GM12878 (cell line): ENCODE data around the gene PRR16. TPM values are rescaled to one million over a fixed set of nuclear protein-coding genes. Genes with fewer than 3 reads are reported as not detected.

Experiments used
- GABPA ChIP-seq: IDR thresholded peaks from 2 replicates; pipeline ENCODE4 v1.6.1; 2014; ENCODE audit warnings: antibody characterized with exemption, low read depth, mild to moderate bottlenecking, inconsistent platforms
- NR2C1 ChIP-seq: fragments of 450-650 bp; IDR thresholded peaks from 2 replicates; pipeline ENCODE4 v1.6.1; 2017; ENCODE audit warnings: antibody characterized with exemption, mild to moderate bottlenecking, moderate library complexity
- PAX5 ChIP-seq: IDR thresholded peaks from 2 replicates; pipeline ENCODE4 v1.6.1; 2011; ENCODE audit warnings: low read depth, low read length, borderline replicate concordance
- RELA ChIP-seq: fragments of 450-650 bp; IDR thresholded peaks from 2 replicates; pipeline ENCODE4 v1.8.0; 2014; ENCODE audit warnings: borderline replicate concordance; ENCODE audit not compliant: partially characterized antibody
- SMC3 ChIP-seq: IDR thresholded peaks from 2 replicates; pipeline ENCODE4 v1.6.1; 2011; ENCODE audit warnings: low read length, improper control_type of control experiment, borderline replicate concordance
- SUPT20H ChIP-seq: IDR thresholded peaks from 2 replicates; pipeline ENCODE4 v1.6.1; 2011; ENCODE audit warnings: low read depth, mild to moderate bottlenecking, low read length, moderate library complexity, borderline replicate concordance; ENCODE audit not compliant: control insufficient read depth
- polyA plus RNA-seq, 11 experiments: library from polyadenylated mRNA; depleted of rRNA in 4 of 11; unstranded in 6 of 11; stranded (reverse) in 5 of 11; fragments of >200 nt; fragmentation: Nextera tagmentation in 4 of 11; fragmentation: Illumina TruSeq in 1 of 11; extraction: Ambion mirVana in 4 of 11; extraction: Trizol in 1 of 11; gene quantifications; 1 replicate in 1 of 11; 2 replicates in 10 of 11; pipeline versions ENCODE4 v1.2.1 to v1.2.3, GENCODE V29; 2011 to 2016; ENCODE audit warnings: inconsistent platforms in 2 of 11, missing spikeins in 2 of 11, low read depth in 1 of 11
- total RNA-seq, 4 experiments: library from RNA; depleted of rRNA in 3 of 4; stranded (reverse); fragments of >200 nt in 3 of 4; fragmentation: Illumina TruSeq in 1 of 4; extraction: Trizol in 1 of 4; gene quantifications; 2 replicates each; pipeline versions ENCODE4 v1.2.1 to v1.2.3, GENCODE V29; 2013 to 2021
- TF ChIP-seq, protein P1 (sequence below): fragments of 450-650 bp; IDR thresholded peaks from 2 replicates; pipeline ENCODE4 v1.6.1; 2017; ENCODE audit warnings: mild to moderate bottlenecking, moderate library complexity
- TF ChIP-seq, protein P2 (sequence below): fragments of 450-650 bp; IDR thresholded peaks from 2 replicates; pipeline ENCODE4 v1.6.1; 2016; ENCODE audit warnings: mild to moderate bottlenecking, moderate library complexity, borderline replicate concordance
- TF ChIP-seq, protein P3 (sequence below): fragments of 450-650 bp; IDR thresholded peaks from 2 replicates; pipeline ENCODE4 v1.6.1; 2016; ENCODE audit warnings: mild to moderate bottlenecking
- TF ChIP-seq, protein P4 (sequence below): IDR thresholded peaks from 2 replicates; pipeline ENCODE4 v1.6.1; 2011; ENCODE audit warnings: borderline replicate concordance, low read depth, mild to moderate bottlenecking, moderate library complexity, mixed read lengths, low read length; ENCODE audit not compliant: insufficient read depth; ENCODE audit errors: extremely low read length

PRR16 gene
- total and polyA plus RNA-seq, 10 of the 15 experiments (the other 5 are each of a cell fraction or from before 2014, with no cell fraction given): not detected

DNA sequence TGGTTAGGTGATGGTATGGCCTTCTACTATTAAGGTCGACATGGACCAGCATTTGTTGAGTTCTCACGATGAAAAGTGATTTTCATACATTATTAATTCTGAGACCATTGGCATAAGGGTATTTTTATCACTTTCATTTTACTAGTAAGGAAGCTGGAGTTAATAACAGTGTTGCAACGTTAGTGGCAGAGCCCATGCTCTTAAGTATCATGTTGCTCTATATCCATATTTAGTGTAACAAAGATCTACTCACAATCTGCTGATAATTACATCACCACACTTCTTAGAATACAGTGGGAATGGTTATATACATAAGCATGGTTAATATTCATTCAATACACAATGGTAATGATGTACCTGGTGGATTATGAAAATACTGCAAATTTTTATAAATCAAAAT, 81.9 kb downstream of the PRR16 start (continued):
- TF ChIP-seq, protein P1, sequence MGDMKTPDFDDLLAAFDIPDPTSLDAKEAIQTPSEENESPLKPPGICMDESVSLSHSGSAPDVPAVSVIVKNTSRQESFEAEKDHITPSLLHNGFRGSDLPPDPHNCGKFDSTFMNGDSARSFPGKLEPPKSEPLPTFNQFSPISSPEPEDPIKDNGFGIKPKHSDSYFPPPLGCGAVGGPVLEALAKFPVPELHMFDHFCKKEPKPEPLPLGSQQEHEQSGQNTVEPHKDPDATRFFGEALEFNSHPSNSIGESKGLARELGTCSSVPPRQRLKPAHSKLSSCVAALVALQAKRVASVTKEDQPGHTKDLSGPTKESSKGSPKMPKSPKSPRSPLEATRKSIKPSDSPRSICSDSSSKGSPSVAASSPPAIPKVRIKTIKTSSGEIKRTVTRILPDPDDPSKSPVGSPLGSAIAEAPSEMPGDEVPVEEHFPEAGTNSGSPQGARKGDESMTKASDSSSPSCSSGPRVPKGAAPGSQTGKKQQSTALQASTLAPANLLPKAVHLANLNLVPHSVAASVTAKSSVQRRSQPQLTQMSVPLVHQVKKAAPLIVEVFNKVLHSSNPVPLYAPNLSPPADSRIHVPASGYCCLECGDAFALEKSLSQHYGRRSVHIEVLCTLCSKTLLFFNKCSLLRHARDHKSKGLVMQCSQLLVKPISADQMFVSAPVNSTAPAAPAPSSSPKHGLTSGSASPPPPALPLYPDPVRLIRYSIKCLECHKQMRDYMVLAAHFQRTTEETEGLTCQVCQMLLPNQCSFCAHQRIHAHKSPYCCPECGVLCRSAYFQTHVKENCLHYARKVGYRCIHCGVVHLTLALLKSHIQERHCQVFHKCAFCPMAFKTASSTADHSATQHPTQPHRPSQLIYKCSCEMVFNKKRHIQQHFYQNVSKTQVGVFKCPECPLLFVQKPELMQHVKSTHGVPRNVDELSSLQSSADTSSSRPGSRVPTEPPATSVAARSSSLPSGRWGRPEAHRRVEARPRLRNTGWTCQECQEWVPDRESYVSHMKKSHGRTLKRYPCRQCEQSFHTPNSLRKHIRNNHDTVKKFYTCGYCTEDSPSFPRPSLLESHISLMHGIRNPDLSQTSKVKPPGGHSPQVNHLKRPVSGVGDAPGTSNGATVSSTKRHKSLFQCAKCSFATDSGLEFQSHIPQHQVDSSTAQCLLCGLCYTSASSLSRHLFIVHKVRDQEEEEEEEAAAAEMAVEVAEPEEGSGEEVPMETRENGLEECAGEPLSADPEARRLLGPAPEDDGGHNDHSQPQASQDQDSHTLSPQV: no peak
- no peak for TF ChIP-seq GABPA
- no peak for TF ChIP-seq SMC3
- TF ChIP-seq, protein P2, sequence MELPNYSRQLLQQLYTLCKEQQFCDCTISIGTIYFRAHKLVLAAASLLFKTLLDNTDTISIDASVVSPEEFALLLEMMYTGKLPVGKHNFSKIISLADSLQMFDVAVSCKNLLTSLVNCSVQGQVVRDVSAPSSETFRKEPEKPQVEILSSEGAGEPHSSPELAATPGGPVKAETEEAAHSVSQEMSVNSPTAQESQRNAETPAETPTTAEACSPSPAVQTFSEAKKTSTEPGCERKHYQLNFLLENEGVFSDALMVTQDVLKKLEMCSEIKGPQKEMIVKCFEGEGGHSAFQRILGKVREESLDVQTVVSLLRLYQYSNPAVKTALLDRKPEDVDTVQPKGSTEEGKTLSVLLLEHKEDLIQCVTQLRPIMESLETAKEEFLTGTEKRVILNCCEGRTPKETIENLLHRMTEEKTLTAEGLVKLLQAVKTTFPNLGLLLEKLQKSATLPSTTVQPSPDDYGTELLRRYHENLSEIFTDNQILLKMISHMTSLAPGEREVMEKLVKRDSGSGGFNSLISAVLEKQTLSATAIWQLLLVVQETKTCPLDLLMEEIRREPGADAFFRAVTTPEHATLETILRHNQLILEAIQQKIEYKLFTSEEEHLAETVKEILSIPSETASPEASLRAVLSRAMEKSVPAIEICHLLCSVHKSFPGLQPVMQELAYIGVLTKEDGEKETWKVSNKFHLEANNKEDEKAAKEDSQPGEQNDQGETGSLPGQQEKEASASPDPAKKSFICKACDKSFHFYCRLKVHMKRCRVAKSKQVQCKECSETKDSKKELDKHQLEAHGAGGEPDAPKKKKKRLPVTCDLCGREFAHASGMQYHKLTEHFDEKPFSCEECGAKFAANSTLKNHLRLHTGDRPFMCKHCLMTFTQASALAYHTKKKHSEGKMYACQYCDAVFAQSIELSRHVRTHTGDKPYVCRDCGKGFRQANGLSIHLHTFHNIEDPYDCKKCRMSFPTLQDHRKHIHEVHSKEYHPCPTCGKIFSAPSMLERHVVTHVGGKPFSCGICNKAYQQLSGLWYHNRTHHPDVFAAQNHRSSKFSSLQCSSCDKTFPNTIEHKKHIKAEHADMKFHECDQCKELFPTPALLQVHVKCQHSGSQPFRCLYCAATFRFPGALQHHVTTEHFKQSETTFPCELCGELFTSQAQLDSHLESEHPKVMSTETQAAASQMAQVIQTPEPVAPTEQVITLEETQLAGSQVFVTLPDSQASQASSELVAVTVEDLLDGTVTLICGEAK: no peak
- TF ChIP-seq, protein P3, sequence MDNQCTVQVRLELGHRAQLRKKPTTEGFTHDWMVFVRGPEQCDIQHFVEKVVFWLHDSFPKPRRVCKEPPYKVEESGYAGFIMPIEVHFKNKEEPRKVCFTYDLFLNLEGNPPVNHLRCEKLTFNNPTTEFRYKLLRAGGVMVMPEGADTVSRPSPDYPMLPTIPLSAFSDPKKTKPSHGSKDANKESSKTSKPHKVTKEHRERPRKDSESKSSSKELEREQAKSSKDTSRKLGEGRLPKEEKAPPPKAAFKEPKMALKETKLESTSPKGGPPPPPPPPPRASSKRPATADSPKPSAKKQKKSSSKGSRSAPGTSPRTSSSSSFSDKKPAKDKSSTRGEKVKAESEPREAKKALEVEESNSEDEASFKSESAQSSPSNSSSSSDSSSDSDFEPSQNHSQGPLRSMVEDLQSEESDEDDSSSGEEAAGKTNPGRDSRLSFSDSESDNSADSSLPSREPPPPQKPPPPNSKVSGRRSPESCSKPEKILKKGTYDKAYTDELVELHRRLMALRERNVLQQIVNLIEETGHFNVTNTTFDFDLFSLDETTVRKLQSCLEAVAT: no peak
- TF ChIP-seq RELA: no peak
- TF ChIP-seq PAX5: no peak
- TF ChIP-seq, protein P4, sequence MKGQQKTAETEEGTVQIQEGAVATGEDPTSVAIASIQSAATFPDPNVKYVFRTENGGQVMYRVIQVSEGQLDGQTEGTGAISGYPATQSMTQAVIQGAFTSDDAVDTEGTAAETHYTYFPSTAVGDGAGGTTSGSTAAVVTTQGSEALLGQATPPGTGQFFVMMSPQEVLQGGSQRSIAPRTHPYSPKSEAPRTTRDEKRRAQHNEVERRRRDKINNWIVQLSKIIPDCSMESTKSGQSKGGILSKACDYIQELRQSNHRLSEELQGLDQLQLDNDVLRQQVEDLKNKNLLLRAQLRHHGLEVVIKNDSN: no peak
- no peak for TF ChIP-seq NR2C1
- TF ChIP-seq SUPT20H: no peak
